Gastrocnemius medialis (tissue), 4 donors: ENCODE data around the gene CILP2.

Source experiments
- POLR2A ChIP-seq, 2 donors: fragments of 450-650 bp; IDR thresholded peaks; one replicate each; pipeline ENCODE4 v1.6.1; 2017; ENCODE audit warnings: antibody characterized with exemption in 2 of 2, mild to moderate bottlenecking in 2 of 2, moderate library complexity in 2 of 2
- TF ChIP-seq, protein P1 (sequence below), 5 experiments: fragments of 450-650 bp in 3 of 5; fragments of 200-600 bp in 2 of 5; sonication (generic) in 2 of 5; IDR thresholded peaks in 4 of 5; conservative IDR thresholded peaks in 1 of 5; 1 replicate in 4 of 5; 2 replicates in 1 of 5; pipeline ENCODE4 v1.5.1; 2016 to 2019; ENCODE audit warnings: antibody characterized with exemption in 5 of 5, mild to moderate bottlenecking in 3 of 5, moderate library complexity in 3 of 5

DNA sequence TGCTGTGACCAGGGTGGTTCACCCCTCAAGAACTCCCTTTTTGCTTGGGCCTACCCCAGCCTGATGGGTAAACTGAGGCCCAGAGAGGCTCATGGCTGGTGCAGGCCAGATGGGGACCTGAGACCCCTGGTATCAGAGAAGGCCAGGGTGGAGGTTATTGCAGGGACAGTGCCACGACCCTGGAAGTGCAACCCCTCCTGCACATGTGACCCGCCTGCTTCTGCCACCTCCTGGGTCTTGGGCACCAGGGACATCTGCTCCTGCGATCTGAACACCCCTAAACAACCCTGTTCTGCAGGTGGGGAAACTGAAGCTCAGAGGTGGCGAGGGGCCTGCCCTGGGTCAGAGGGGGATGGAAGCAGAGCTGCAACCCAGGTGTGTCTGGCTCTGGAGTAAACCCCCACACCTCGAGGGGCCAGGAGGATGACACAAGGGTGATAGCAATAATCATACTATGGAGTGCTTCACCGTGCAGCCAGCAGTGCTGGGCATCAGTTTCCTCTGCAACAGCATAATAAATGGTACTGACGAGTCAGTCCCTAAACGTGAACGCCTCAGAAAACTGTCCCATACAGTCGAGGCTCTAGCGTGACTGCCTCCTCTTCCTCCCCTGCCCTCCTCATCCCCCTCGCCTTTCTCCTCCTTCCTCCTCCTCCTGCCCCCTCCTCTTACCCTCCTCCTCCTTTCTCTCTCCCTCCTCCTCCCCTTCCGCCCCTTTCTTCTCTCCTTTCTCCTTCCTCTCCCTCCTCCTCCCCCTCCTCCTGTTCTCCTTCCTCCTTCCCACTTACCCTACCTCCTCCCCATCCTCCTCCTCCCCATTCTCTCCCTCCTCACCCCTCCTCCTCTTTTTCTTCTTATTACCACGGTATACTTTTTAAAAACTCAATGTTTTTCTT, 5.0 kb upstream of the CILP2 start:
- TF ChIP-seq, protein P1, sequence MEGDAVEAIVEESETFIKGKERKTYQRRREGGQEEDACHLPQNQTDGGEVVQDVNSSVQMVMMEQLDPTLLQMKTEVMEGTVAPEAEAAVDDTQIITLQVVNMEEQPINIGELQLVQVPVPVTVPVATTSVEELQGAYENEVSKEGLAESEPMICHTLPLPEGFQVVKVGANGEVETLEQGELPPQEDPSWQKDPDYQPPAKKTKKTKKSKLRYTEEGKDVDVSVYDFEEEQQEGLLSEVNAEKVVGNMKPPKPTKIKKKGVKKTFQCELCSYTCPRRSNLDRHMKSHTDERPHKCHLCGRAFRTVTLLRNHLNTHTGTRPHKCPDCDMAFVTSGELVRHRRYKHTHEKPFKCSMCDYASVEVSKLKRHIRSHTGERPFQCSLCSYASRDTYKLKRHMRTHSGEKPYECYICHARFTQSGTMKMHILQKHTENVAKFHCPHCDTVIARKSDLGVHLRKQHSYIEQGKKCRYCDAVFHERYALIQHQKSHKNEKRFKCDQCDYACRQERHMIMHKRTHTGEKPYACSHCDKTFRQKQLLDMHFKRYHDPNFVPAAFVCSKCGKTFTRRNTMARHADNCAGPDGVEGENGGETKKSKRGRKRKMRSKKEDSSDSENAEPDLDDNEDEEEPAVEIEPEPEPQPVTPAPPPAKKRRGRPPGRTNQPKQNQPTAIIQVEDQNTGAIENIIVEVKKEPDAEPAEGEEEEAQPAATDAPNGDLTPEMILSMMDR (IDR thresholded peaks at IDR 0.05 in 4 of 5, conservative IDR thresholded peaks at IDR 0.05 in 1 of 5) = no peak
- TF ChIP-seq POLR2A (IDR thresholded peaks at IDR 0.05) = no peak
